Kidney (tissue), 14 donors: Measurements from ENCODE around the gene MIDN. TPM values are rescaled to one million over a fixed set of nuclear protein-coding genes. Genes with fewer than 3 reads are reported as not detected.

ENCODE experiments used
- DNase-seq, 5 donors: peaks; one replicate each; pipeline ENCODE4 v3.0.0-alpha.2; 2013 to 2020
- FAIRE-seq: peaks from 2 replicates; lab custom pipeline; 2012; peaks lifted over from hg19 to GRCh38; lab: Jason Lieb, UNC
- H3K27ac ChIP-seq, 2 donors: one replicate each; pipeline ENCODE4 v1.7.0; 2013; ENCODE audit warnings: low read depth in 2 of 2, low read length in 2 of 2, inconsistent platforms in 1 of 2
- H3K27me3 ChIP-seq: one replicate; pipeline ENCODE4 v1.7.1; 2013; ENCODE audit warnings: low read length, inconsistent platforms; ENCODE audit not compliant: control insufficient read depth, insufficient read depth
- H3K36me3 ChIP-seq, 3 donors: one replicate each; pipeline versions ENCODE4 v1.7.0 to v1.7.1; 2013; ENCODE audit warnings: low read length in 3 of 3, control low read depth in 1 of 3, inconsistent platforms in 1 of 3; ENCODE audit not compliant: insufficient read depth in 3 of 3, control insufficient read depth in 2 of 3
- H3K4me1 ChIP-seq, 3 donors: one replicate each; pipeline versions ENCODE4 v1.7.0 to v1.7.1; 2013; ENCODE audit warnings: low read length in 3 of 3, inconsistent platforms in 1 of 3, low read depth in 1 of 3; ENCODE audit not compliant: control insufficient read depth in 2 of 3, insufficient read depth in 2 of 3
- H3K4me3 ChIP-seq, 3 donors: one replicate each; pipeline versions ENCODE4 v1.7.0 to v1.8.1; 2013; ENCODE audit warnings: low read length in 3 of 3, control low read depth in 1 of 3, inconsistent platforms in 1 of 3
- H3K9ac ChIP-seq, 3 donors: one replicate each; pipeline versions ENCODE4 v1.7.0 to v1.7.1; 2013; ENCODE audit warnings: low read length in 3 of 3, control low read depth in 1 of 3, inconsistent platforms in 1 of 3
- H3K9me3 ChIP-seq, 3 donors: one replicate each; pipeline versions ENCODE4 v1.7.0 to v1.7.1; 2013; ENCODE audit warnings: low read length in 3 of 3, control low read depth in 1 of 3, inconsistent platforms in 1 of 3; ENCODE audit not compliant: control insufficient read depth in 2 of 3, insufficient read depth in 1 of 3
- CTCF ChIP-seq: IDR thresholded peaks from 3 replicates; pipeline ENCODE4 v1.5.1; 2012; ENCODE audit warnings: mild to moderate bottlenecking, moderate library complexity, borderline replicate concordance; ENCODE audit not compliant: insufficient read depth; ENCODE audit errors: extremely low read depth
- intact Hi-C: fragments of 100-400 bp; cut with DNase I; formaldehyde crosslinking; loops from one replicate; pipeline ENCODE4 v1.11.1; 2022
- polyA plus RNA-seq: library from polyadenylated mRNA; stranded (reverse); fragments of 350-450 nt; fragmentation: Illumina TruSeq; extraction: RNeasy Lipid Tissue Mini Kit (QIAGEN cat#74804); gene quantifications from one replicate; pipeline ENCODE4 v1.2.3, GENCODE V29; 2014; ENCODE audit warnings: low read depth, low replicate concordance; ENCODE audit not compliant: insufficient read depth
- total RNA-seq: library from RNA; stranded (reverse); fragmentation: NEBNext Ultra II Directional; extraction: Animal tissue kit (Norgen Biotek cat#: 25700); gene quantifications from one replicate; pipeline ENCODE4 v1.2.1, GENCODE V29; 2021
- donor health status: control.
- donor health status: control.
- donor health status: control.
- donor health status: control.
- donor health status: control.
- donor health status: DM: yes; HTN: yes; CAD: no.
- donor health status: Normal renal cell carcinoma (clear cell type).

The MIDN gene
- total and polyA plus RNA-seq, 2 donors from 2014 or later = 21.3 to 205 TPM

DNA sequence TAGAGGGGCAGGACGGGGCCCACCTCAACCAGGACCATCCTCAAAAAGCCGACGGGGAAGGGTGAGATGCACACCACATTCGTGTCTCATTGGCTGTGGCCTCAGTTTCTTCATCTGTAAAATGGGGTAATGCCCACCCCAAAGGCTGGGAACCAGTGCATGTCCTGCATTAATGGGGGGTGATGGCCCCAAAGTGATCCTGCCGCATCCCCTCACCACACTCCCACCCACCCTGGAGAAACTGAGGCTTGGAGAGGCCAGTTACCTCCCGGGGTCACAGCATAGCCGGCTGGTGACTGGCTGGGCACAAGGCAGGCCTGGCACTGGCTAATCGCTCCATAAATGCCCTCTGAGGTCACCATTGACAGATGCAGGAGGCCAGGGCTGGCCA is 640 bp upstream of the MIDN start:
- no peak for DNase-seq
- Histone ChIP-seq H3K9ac (peak overlapping the region in 2 of 3 donors; percentile 59 to 67), H3K4me1 (peaks cover 0 to 30% (median 22%) of the 10 kb centered on the region in 3 donors), H3K27me3 (no peaks in the 10 kb centered on the region), H3K4me3 (peak overlapping the region in 2 of 3 donors; percentile 41 to 70), H3K9me3 (no peaks in the 10 kb centered on the region), H3K27ac (peak overlapping the region; percentile 99), H3K36me3 (peaks cover 0 to 5% (median 0%) of the 10 kb centered on the region in 3 donors)
- no peak for TF ChIP-seq CTCF
- intact Hi-C loops = no loop called here
- FAIRE-seq = no peak

GRCh38 chr19:1248786-1249297 is 459 bp downstream of the MIDN start:
- H3K9ac ChIP-seq = peak overlapping the region in 2 of 3 donors; percentile 58 to 81
- H3K27ac ChIP-seq = peak overlapping the region; percentile 99
- FAIRE-seq (no peak), DNase-seq (peak in 4 of 5 donors; percentile 88 to 95 (median 94))
- no peaks in the 10 kb centered on the region for H3K27me3 ChIP-seq
- intact Hi-C loops = no loop called here
- no peaks in the 10 kb centered on the region for H3K9me3 ChIP-seq
- TF ChIP-seq CTCF = peak; percentile 73
- peak overlapping the region; percentile 51 to 70 (median 56) for H3K4me3 ChIP-seq
- peaks cover 0 to 30% (median 22%) of the 10 kb centered on the region in 3 donors for H3K4me1 ChIP-seq
- H3K36me3 ChIP-seq = peaks cover 0 to 5% (median 0%) of the 10 kb centered on the region in 3 donors

- peak; percentile 97 to 99 (median 98) for DNase-seq
- FAIRE-seq = no peak
- Histone ChIP-seq H3K27me3 (no peaks in the 10 kb centered on the region), H3K27ac (peak overlapping the region; percentile 96 to 99), H3K36me3 (peaks cover 0 to 9% (median under 1%) of the 10 kb centered on the region in 3 donors), H3K9ac (peak overlapping the region in 1 of 3 donors; percentile 55), H3K9me3 (no peaks in the 10 kb centered on the region), H3K4me3 (peak overlapping the region; percentile 36 to 60 (median 48)), H3K4me1 (peaks cover 0 to 30% (median 21%) of the 10 kb centered on the region in 3 donors)
- intact Hi-C loops = no loop called here
- no peak for TF ChIP-seq CTCF
These were observed 1.1 kb downstream of the MIDN start for GRCh38 chr19:1249298-1249989.
